T-helper 1 cell treated with Interleukin-12 subunit alpha and Interleukin-12 subunit beta and Interleukin-4 antibody, amounts not matched to agents 30 μg/mL and 1 μg/mL, for 36 hours (primary cell): ENCODE measurements around the gene ATP5ME.
"Not testable (repeated sequence)": the region's sequence is repeated elsewhere in the genome, so short reads cannot be mapped to it uniquely, and the experiment has no call there.

Experiments
- H3K27ac Mint-ChIP-seq: one replicate; pipeline ENCODE4 v1.8.0; 2021; ENCODE audit warnings: mild to moderate bottlenecking, mixed read lengths
- H3K27me3 Mint-ChIP-seq: one replicate; pipeline ENCODE4 v1.8.0; 2021; ENCODE audit warnings: low read depth, mixed read lengths
- H3K36me3 Mint-ChIP-seq: one replicate; pipeline ENCODE4 v1.8.0; 2021; ENCODE audit warnings: low read depth, mixed read lengths
- H3K4me1 Mint-ChIP-seq: one replicate; pipeline ENCODE4 v1.8.0; 2021; ENCODE audit warnings: low read depth, mixed read lengths
- H3K4me3 Mint-ChIP-seq: one replicate; pipeline ENCODE4 v1.8.0; 2021; ENCODE audit warnings: mild to moderate bottlenecking, moderate library complexity, mixed read lengths
- H3K9me3 Mint-ChIP-seq: one replicate; pipeline ENCODE4 v1.8.0; 2021; ENCODE audit warnings: mixed read lengths

Gene ATP5ME

GRCh38 chr4:650951-651883, 22.9 kb downstream of the ATP5ME start:
- Mint-ChIP-seq H3K9me3 (peaks cover 1% of the 10 kb centered on the region), H3K27ac (no peak overlapping the region), H3K27me3 (peaks cover 4% of the 10 kb centered on the region), H3K4me3 (no peak overlapping the region), H3K36me3 (no peaks in the 10 kb centered on the region), H3K4me1 (peaks cover 1% of the 10 kb centered on the region)

DNA sequence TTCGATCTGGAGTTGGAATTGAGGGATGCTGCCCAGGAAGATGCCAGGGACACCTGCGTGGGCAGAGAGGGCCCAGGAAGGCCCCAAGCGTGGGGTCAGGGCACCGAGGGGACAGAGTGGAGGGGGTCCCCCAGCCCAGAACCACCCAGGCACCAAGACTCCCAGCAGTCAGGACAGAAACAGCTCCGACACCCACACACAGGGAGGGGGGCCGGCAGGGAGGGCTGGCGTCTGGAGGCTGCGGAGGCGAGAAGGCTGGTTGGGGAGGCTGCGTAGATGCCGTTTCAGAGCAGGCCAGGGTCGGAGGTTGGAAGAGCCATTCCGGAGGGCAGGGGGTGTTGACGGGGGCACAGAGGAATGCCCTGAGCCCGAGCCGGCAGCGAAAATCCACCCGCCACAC, 23.6 kb downstream of the ATP5ME start:
- Mint-ChIP-seq H3K27ac (no peak overlapping the region), H3K36me3 (no peaks in the 10 kb centered on the region), H3K4me3 (no peak overlapping the region), H3K4me1 (peaks cover 2% of the 10 kb centered on the region), H3K27me3 (peaks cover 5% of the 10 kb centered on the region), H3K9me3 (peaks cover 8% of the 10 kb centered on the region)

GRCh38 chr4:649751-650310, 24.2 kb downstream of the ATP5ME start:
- H3K36me3 Mint-ChIP-seq = no peaks in the 10 kb centered on the region
- peaks cover 2% of the 10 kb centered on the region for H3K4me1 Mint-ChIP-seq
- H3K9me3 Mint-ChIP-seq = peaks cover 10% of the 10 kb centered on the region
- no peak overlapping the region for H3K4me3 Mint-ChIP-seq
- peaks cover 5% of the 10 kb centered on the region for H3K27me3 Mint-ChIP-seq
- H3K27ac Mint-ChIP-seq = no peak overlapping the region

DNA sequence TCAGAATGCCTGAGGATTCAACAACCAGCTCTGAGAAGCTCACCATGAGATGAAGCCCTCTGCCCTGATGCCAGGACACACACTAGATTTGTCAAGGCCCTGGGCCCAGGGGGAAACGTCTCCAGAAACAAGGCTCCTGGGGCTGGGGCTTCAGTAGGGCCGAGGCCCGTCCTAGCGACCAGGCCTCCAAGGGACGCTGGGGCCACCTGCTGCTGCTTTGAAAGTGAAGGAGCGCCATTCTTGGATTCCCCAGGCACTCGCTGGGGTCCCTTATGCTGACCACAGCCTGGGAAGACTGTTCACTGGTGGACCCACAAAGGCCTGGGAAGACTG, 24.8 kb downstream of the ATP5ME start:
- Mint-ChIP-seq H3K9me3 (peaks cover 12% of the 10 kb centered on the region), H3K27ac (no peak overlapping the region), H3K4me3 (no peak overlapping the region), H3K27me3 (peaks cover 5% of the 10 kb centered on the region), H3K4me1 (peaks cover 2% of the 10 kb centered on the region), H3K36me3 (no peaks in the 10 kb centered on the region)

GRCh38 chr4:648579-649292, 25.3 kb downstream of the ATP5ME start:
- Mint-ChIP-seq H3K4me3 (no peak overlapping the region), H3K27me3 (peaks cover 5% of the 10 kb centered on the region), H3K36me3 (no peaks in the 10 kb centered on the region), H3K27ac (no peak overlapping the region), H3K4me1 (peaks cover 2% of the 10 kb centered on the region), H3K9me3 (peaks cover 12% of the 10 kb centered on the region)

- H3K27ac Mint-ChIP-seq = no peak overlapping the region
- peaks cover 15% of the 10 kb centered on the region for H3K9me3 Mint-ChIP-seq
- no peaks in the 10 kb centered on the region for H3K36me3 Mint-ChIP-seq
- peaks cover 2% of the 10 kb centered on the region for H3K4me1 Mint-ChIP-seq
- H3K27me3 Mint-ChIP-seq = peaks cover 5% of the 10 kb centered on the region
- no peak overlapping the region for H3K4me3 Mint-ChIP-seq
Measured at GRCh38 chr4:647481-647880, 26.6 kb downstream of the ATP5ME start.

GRCh38 chr4:646460-646859, 27.6 kb downstream of the ATP5ME start:
- H3K4me3 Mint-ChIP-seq = peak overlapping the region; percentile 35
- no peaks in the 10 kb centered on the region for H3K36me3 Mint-ChIP-seq
- H3K9me3 Mint-ChIP-seq = peaks cover 15% of the 10 kb centered on the region
- peaks cover 2% of the 10 kb centered on the region for H3K4me1 Mint-ChIP-seq
- H3K27ac Mint-ChIP-seq = peak overlapping the region; percentile 27
- H3K27me3 Mint-ChIP-seq = peaks cover 5% of the 10 kb centered on the region

GRCh38 chr4:642366-642765, 31.7 kb downstream of the ATP5ME start:
- not testable (repeated sequence) for H3K36me3 Mint-ChIP-seq, H3K4me1 Mint-ChIP-seq, H3K4me3 Mint-ChIP-seq, H3K27me3 Mint-ChIP-seq, H3K27ac Mint-ChIP-seq
- H3K9me3 Mint-ChIP-seq = peaks cover 20% of the 10 kb centered on the region

- no peak overlapping the region for H3K27ac Mint-ChIP-seq
- no peaks in the 10 kb centered on the region for H3K27me3 Mint-ChIP-seq
- H3K9me3 Mint-ChIP-seq = peaks cover 8% of the 10 kb centered on the region
- H3K36me3 Mint-ChIP-seq = no peaks in the 10 kb centered on the region
- no peaks in the 10 kb centered on the region for H3K4me1 Mint-ChIP-seq
- no peak overlapping the region for H3K4me3 Mint-ChIP-seq
Measured at GRCh38 chr4:637536-638280, 36.4 kb downstream of the ATP5ME start.

DNA sequence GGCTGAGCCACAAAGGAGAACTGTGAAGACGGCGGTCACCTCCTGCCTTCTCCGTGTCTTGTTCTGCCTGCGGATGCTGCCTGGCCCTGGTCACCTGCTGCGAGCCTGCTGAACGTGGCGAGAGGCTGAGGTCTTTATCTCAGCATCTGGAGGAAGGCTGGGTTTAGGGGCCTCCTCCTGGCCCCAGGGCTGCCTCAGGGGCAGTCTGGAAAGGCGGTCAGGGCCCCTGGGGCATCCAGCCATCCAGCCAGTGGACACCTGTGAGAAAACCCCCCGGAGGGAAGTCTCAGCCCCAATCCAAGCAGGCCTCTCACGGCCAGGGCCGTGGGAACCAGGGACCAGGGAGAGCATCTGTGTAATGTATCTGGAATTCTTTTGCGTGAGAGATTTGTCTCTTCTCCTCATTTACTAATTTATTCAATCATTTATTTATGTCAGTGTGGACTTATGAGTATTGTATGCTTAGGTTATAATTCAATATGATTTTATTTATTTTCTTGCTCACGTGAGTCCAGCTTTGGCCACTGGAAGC, 37.4 kb downstream of the ATP5ME start:
- Mint-ChIP-seq H3K4me3 (no peak overlapping the region), H3K4me1 (no peaks in the 10 kb centered on the region), H3K9me3 (peaks cover 15% of the 10 kb centered on the region), H3K27ac (no peak overlapping the region), H3K36me3 (no peaks in the 10 kb centered on the region), H3K27me3 (no peaks in the 10 kb centered on the region)

DNA sequence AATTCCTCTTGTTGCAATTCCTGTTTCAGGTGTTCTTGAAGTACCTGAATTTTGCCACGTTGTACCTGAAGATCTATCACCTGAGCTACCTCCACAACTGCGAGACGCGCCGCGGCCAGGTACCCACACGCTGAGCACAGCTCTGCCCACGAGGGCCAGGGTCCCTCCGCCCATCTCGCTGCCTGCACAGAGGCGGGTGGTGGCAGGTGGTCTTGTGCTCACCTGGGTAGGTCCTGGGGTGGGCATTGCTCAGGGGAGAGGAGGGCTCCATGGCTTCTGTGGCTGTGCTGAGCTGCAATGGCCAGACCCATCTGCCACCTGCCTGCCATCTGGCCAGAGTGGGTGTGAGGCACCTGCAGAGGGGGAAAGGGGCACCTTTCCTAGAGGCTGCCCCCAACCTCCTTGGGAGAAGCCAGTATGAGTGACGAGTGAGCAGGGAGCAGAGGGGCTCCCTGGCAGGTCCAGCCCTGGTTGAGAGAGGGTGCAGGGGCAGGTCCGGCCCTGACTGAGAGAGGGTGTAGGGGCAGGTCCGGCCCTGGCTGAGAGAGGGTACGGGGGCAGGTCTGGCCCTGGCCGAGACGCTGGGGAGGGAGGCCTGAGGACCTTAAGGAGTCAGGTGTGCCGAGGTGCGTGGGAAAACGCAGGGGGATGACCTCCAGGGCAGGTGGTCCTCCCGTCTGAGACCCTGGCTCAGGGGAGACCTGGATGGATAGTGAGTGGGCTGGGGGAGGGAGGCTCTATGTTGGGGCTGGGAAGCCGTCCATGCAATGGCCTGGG, 38.0 kb downstream of the ATP5ME start:
- Mint-ChIP-seq H3K4me3 (no peak overlapping the region), H3K27ac (no peak overlapping the region)

GRCh38 chr4:635066-635835, 38.8 kb downstream of the ATP5ME start:
- H3K4me1 Mint-ChIP-seq, H3K4me3 Mint-ChIP-seq, H3K27me3 Mint-ChIP-seq, H3K36me3 Mint-ChIP-seq, H3K27ac Mint-ChIP-seq: not testable (repeated sequence)
- peaks cover 18% of the 10 kb centered on the region for H3K9me3 Mint-ChIP-seq

More for the DNA sequence above, 38.0 kb downstream of the ATP5ME start:
- no peaks in the 10 kb centered on the region for H3K27me3 Mint-ChIP-seq
- H3K36me3 Mint-ChIP-seq = no peaks in the 10 kb centered on the region
- H3K9me3 Mint-ChIP-seq = peaks cover 19% of the 10 kb centered on the region
- H3K4me1 Mint-ChIP-seq = no peaks in the 10 kb centered on the region

GRCh38 chr4:634599-634985, 39.5 kb downstream of the ATP5ME start:
- Mint-ChIP-seq H3K9me3 (peaks cover 18% of the 10 kb centered on the region), H3K27ac (no peak overlapping the region), H3K4me3 (no peak overlapping the region), H3K4me1 (no peaks in the 10 kb centered on the region), H3K36me3 (no peaks in the 10 kb centered on the region), H3K27me3 (no peaks in the 10 kb centered on the region)
